ENCODE measurements around the gene FREY1.

DNA sequence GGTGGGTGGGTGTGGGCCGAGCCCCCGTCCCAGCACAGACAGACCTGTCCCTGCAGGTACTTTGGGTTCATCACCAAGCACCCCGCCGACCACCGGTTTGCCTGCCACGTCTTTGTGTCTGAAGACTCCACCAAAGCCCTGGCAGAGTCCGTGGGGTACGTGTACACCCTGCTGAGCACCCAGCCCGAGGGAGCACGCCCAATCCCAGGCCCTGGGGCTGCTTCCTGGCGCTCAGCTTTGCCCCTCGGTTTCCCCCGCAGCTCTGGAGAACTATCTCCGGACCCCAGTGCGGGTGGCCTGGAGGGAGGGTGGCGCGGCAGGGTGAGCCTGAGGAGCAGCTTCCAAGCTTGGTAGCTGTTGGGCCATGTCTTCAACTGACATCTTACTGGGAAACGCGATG is 2.0 kb downstream of the FREY1 start:
- TF ChIP-seq CTCF (IDR thresholded peaks at IDR 0.05) (no peak), EZH2 (IDR thresholded peaks at IDR 0.05) (no peak), EZH2phosphoT487 (IDR thresholded peaks at IDR 0.05) (no peak)
